Cerebellar nuclear complex (tissue), 1 donor: ENCODE measurements around the gene SLC22A17.

Source experiments
- DNase-seq, 2 experiments: peaks; one replicate each; lab custom pipeline; 2025; lab: John Stamatoyannopoulos, UW

Gene SLC22A17

GRCh38 chr14:23307687-23308644 lies 44.7 kb downstream of the SLC22A17 start:
- no peak for DNase-seq

- DNase-seq = no peak
These were observed 45.5 kb downstream of the SLC22A17 start for GRCh38 chr14:23307146-23307530.

GRCh38 chr14:23306412-23307145 lies 46.1 kb downstream of the SLC22A17 start, which contains the start of gene BCL2L2:
Gene BCL2L2 (plus strand): TSS chr14:23306833. CDS start chr14:23307768, 935 bp downstream.
- peak in 1 of 2 experiments; percentile 24 for DNase-seq

GRCh38 chr14:23302290-23303225 lies 50.1 kb downstream of the SLC22A17 start, which contains the start of gene PPP1R3E:
Gene PPP1R3E (minus strand): TSS chr14:23302859. CDS start chr14:23302576, 283 bp downstream.
- DNase-seq = peak in 1 of 2 experiments; percentile 27

- DNase-seq = no peak
These were observed 50.8 kb downstream of the SLC22A17 start for GRCh38 chr14:23301969-23302289.

- DNase-seq = peak; percentile 73 to 86
These were observed 51.3 kb downstream of the SLC22A17 start for GRCh38 chr14:23301288-23301968.

GRCh38 chr14:23300687-23301223 lies 51.9 kb downstream of the SLC22A17 start:
- DNase-seq = no peak

GRCh38 chr14:23299986-23300686 lies 52.6 kb downstream of the SLC22A17 start:
- DNase-seq = no peak

- DNase-seq = no peak
These were observed 53.3 kb downstream of the SLC22A17 start for GRCh38 chr14:23299211-23299957.

- no peak for DNase-seq
These were observed 54.9 kb downstream of the SLC22A17 start for GRCh38 chr14:23297611-23298277.

- DNase-seq = no peak
These were observed 55.6 kb downstream of the SLC22A17 start for GRCh38 chr14:23297096-23297495.
